PC-9 (cell line): Measurements from ENCODE around the gene TASOR2. TPM values are rescaled to one million over a fixed set of nuclear protein-coding genes. Genes with fewer than 3 reads are reported as not detected.

ENCODE experiments used
- BruUV-seq: library from RNA; stranded (reverse); fragments of 400-500 nt; replicated peaks from 2 replicates; lab custom pipeline; 2021; lab: Mats Ljungman, UMichigan
- CTCF ChIA-PET: fragments of 300-600 bp; sonication (Branson Sonifier 250); formaldehyde crosslinking; loops from one replicate; lab custom pipeline; 2022; ENCODE audit warnings: antibody characterized with exemption; lab: Charles Lee
- POLR2A ChIA-PET: fragments of 300-600 bp; sonication (Branson Sonifier 250); formaldehyde crosslinking; loops from one replicate; lab custom pipeline; 2022; ENCODE audit warnings: antibody characterized with exemption; ENCODE audit not compliant: unreplicated experiment; lab: Charles Lee
- DNase-seq, 2 experiments: peaks; one replicate each; pipeline versions ENCODE4 v3.0.0 to v3.0.0-alpha.2; 2015 to 2022; ENCODE audit warnings: mixed read lengths in 1 of 2
- H2AFZ ChIP-seq: fragments of 200-600 bp; sonication (generic); 2 replicates; pipeline ENCODE4 v1.8.1; 2017; ENCODE audit warnings: antibody characterized with exemption
- H3F3A ChIP-seq: fragments of 200-600 bp; sonication (generic); 2 replicates; pipeline ENCODE4 v1.8.1; 2017; ENCODE audit warnings: antibody characterized with exemption, mild to moderate bottlenecking, low read depth; ENCODE audit not compliant: insufficient read depth
- H3K27ac ChIP-seq: fragments of 200-600 bp; sonication (generic); 2 replicates; pipeline ENCODE4 v1.6.1; 2016; ENCODE audit warnings: mixed run types
- H3K27me3 ChIP-seq: fragments of 200-600 bp; sonication (generic); 2 replicates; pipeline ENCODE4 v1.6.1; 2016; ENCODE audit warnings: low read depth, mixed run types; ENCODE audit not compliant: insufficient read depth
- H3K36me3 ChIP-seq: fragments of 200-600 bp; sonication (generic); 2 replicates; pipeline ENCODE4 v1.6.1; 2016; ENCODE audit warnings: low read depth, mixed run types
- H3K4me1 ChIP-seq: fragments of 200-600 bp; sonication (generic); replicated peaks from 2 replicates; pipeline ENCODE4 v1.6.1; 2016; ENCODE audit warnings: mixed run types; ENCODE audit not compliant: insufficient read depth
- H3K4me2 ChIP-seq: fragments of 200-600 bp; sonication (generic); 2 replicates; pipeline ENCODE4 v1.6.1; 2017; ENCODE audit warnings: mixed run types
- H3K4me3 ChIP-seq: fragments of 200-600 bp; sonication (generic); 2 replicates; pipeline ENCODE4 v1.6.1; 2016; ENCODE audit warnings: mixed run types
- H3K79me2 ChIP-seq: fragments of 200-600 bp; sonication (generic); 2 replicates; pipeline ENCODE4 v1.6.1; 2017; ENCODE audit warnings: low read depth, mixed run types
- H3K9me2 ChIP-seq: fragments of 200-600 bp; sonication (generic); 2 replicates; pipeline ENCODE4 v1.8.1; 2017; ENCODE audit warnings: mild to moderate bottlenecking; ENCODE audit not compliant: insufficient read depth
- H3K9me3 ChIP-seq: fragments of 200-600 bp; sonication (generic); 2 replicates; pipeline ENCODE4 v1.8.1; 2016; ENCODE audit warnings: low read depth; ENCODE audit not compliant: insufficient read depth
- H4K20me1 ChIP-seq: fragments of 200-600 bp; sonication (generic); 2 replicates; pipeline ENCODE4 v1.8.1; 2017; ENCODE audit not compliant: insufficient read depth
- EZH2 ChIP-seq: fragments of 200-600 bp; sonication (generic); IDR thresholded peaks from 2 replicates; pipeline ENCODE4 v1.8.0; 2017; ENCODE audit warnings: antibody characterized with exemption, low read depth
- intact Hi-C: fragments of 100-400 bp; cut with micrococcal nuclease; formaldehyde crosslinking; loops from one replicate; pipeline ENCODE4 v1.10.0; 2022; ENCODE audit not compliant: unreplicated experiment
- total RNA-seq: library from RNA; stranded (reverse); gene quantifications from 2 replicates; pipeline ENCODE4 v1.2.3, GENCODE V29; 2021
- TF ChIP-seq, protein P1 (sequence below): fragments of 200-600 bp; sonication (generic); conservative IDR thresholded peaks from 2 replicates; pipeline ENCODE4 v1.6.1; 2017; ENCODE audit warnings: mixed run types, antibody characterized with exemption, mild to moderate bottlenecking, moderate library complexity

TASOR2 gene
- total RNA-seq, 1 experiment from 2014 or later, result 60.7 TPM

DNA sequence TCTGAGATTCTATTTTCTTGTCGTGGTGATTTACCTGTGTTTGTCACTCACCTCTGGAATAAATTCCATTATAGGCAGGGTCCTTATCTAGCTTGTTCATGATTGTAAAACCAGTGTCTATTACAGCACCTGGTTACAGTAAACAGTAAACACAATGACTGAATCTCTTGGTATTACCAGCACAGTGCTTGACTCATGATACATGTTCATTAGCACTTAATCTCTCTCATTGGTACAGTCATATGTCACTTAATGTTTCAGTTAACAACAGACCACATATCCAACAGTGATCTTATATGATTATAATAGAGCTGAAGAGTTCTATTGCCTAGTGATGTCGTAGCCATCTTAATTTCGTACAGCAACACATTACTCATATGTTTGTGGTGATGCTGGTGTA, 1.6 kb upstream of the TASOR2 start:
- Histone ChIP-seq H2AFZ (no peak overlapping the region), H3K9me3 (peaks cover 4% of the 10 kb centered on the region; the same call in 1 of the 2 replicates), H4K20me1 (peaks cover 11% of the 10 kb centered on the region), H3K4me3 (no peak overlapping the region), H3K79me2 (peaks cover 32% of the 10 kb centered on the region), H3K27me3 (no peaks in the 10 kb centered on the region), H3K4me2 (no peak overlapping the region), H3K27ac (no peak overlapping the region), H3K9me2 (no peaks in the 10 kb centered on the region; the same call in 1 of the 2 replicates), H3K4me1 (no peaks in the 10 kb centered on the region; the same call in 1 of the 2 replicates), H3K36me3 (no peaks in the 10 kb centered on the region), H3F3A (peaks cover 3% of the 10 kb centered on the region; the same call in 1 of the 2 replicates)
- DNase-seq, result peak in 1 of 2 experiments; percentile 39
- BruUV-seq, result no TSS peak
- intact Hi-C loops, result loop anchor here (10.0 kb wide), 1 partner anchor 192 kb away; no protein-coding TSS in a partner anchor
- CTCF ChIA-PET, result no interaction called here
- POLR2A ChIA-PET, result no interaction called here
- no peak for TF ChIP-seq EZH2
- TF ChIP-seq, protein P1, sequence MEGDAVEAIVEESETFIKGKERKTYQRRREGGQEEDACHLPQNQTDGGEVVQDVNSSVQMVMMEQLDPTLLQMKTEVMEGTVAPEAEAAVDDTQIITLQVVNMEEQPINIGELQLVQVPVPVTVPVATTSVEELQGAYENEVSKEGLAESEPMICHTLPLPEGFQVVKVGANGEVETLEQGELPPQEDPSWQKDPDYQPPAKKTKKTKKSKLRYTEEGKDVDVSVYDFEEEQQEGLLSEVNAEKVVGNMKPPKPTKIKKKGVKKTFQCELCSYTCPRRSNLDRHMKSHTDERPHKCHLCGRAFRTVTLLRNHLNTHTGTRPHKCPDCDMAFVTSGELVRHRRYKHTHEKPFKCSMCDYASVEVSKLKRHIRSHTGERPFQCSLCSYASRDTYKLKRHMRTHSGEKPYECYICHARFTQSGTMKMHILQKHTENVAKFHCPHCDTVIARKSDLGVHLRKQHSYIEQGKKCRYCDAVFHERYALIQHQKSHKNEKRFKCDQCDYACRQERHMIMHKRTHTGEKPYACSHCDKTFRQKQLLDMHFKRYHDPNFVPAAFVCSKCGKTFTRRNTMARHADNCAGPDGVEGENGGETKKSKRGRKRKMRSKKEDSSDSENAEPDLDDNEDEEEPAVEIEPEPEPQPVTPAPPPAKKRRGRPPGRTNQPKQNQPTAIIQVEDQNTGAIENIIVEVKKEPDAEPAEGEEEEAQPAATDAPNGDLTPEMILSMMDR, result no peak

DNA sequence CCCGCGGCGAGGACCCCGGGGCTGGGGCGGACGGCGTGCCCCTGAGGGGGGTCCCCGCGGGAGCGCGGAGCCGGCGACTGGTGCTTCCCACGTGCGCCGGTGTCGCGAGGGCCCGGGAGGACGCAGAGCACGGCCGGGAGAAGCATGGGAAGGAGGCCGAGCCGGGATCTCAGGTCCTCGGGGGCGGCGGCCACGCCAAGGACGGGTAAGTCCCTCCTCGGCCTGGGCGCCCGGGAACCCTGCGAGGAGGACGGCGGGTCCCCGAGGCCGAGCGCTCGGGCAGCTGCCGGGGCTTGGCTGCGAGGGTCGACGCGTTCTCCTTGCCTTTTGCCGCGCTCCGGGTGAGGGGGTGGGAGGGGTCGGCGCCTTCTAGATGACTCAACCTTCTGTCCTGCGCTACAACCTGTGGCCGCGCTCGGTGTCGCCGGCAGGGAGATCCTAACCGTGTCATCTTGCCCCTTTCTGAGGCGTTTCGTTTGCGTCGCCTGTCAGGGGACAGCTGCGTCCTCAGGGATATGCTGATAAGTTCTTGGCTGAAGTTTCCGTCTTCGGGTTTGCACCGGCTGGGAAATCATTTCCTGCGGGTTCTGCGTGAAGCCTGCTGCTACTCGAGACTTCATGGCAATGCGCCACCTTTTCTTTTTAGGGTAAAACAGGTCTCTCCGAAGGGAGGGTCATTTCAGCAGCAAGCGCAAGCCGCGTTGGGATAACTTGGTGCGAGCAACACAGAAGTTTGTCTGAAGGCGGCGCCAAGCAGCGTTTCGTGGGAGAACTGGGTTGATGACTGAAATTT, 529 bp downstream of the TASOR2 start:
- peaks cover 52% of the 10 kb centered on the region for H3K79me2 ChIP-seq
- POLR2A ChIA-PET, result interaction anchor here (0.6 to 0.8 kb wide), 4 partner anchors 8 to 240 kb away, joined by 3 to 6 read pairs (median 4); no protein-coding TSS in a partner anchor
- intact Hi-C loops, result loop anchor here (2.0 to 10.0 kb wide), 2 partner anchors 190 to 236 kb away; no protein-coding TSS in a partner anchor

DNA sequence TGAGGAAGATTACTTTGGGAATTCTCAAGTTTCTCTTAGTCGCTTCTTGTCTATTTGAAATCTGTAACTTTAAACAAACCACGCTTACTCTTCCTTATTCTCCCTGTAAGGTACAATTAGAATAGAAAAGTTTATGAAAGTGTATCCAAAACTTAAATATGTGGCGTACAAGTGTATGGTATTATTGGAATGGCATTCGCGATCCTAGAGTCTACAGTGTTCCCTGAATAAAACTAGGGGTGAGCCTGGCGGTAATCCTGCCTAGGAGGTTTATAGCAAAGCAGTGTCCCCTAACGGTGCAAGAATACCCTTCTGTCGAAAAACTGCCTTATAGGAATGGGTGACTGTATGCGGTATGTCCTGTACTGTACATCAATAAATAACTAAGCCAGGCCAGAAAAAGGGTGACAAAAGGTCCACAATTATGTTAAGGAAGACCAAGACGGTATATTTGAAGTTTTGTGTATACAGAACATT, 1.2 kb downstream of the TASOR2 start:
- no TSS peak for BruUV-seq

More for the DNA sequence above, 529 bp downstream of the TASOR2 start:
- Histone ChIP-seq H3K4me3 (peak overlapping the region; percentile 92), H3K36me3 (no peaks in the 10 kb centered on the region), H3K4me1 (no peaks in the 10 kb centered on the region; the same call in 1 of the 2 replicates), H3K9me3 (peaks cover 4% of the 10 kb centered on the region; the same call in 1 of the 2 replicates), H3K4me2 (peak overlapping the region; percentile 87), H3K9me2 (no peaks in the 10 kb centered on the region; the same call in 1 of the 2 replicates), H2AFZ (peak overlapping the region; percentile 83), H3K27ac (peak overlapping the region; percentile 53), H3K27me3 (no peaks in the 10 kb centered on the region), H4K20me1 (peaks cover 11% of the 10 kb centered on the region), H3F3A (peaks cover 3% of the 10 kb centered on the region; the same call in 1 of the 2 replicates)
- CTCF ChIA-PET, result interaction anchor here (0.6 kb wide), 1 partner anchor 1840 kb away, joined by 3 read pairs; no protein-coding TSS in a partner anchor
- BruUV-seq, result TSS peak; percentile 46
- DNase-seq, result peak; percentile 48 to 56
- TF ChIP-seq EZH2, result no peak
- TF ChIP-seq, protein P1, result peak; percentile 45; the same call in 1 of the 2 replicates

More for the DNA sequence above, 1.2 kb downstream of the TASOR2 start:
- no peaks in the 10 kb centered on the region; the same call in 1 of the 2 replicates for H3K4me1 ChIP-seq
- H3K4me2 ChIP-seq, result peak overlapping the region; percentile 87
- H3K79me2 ChIP-seq, result peaks cover 58% of the 10 kb centered on the region
- H3F3A ChIP-seq, result peaks cover 3% of the 10 kb centered on the region; the same call in 1 of the 2 replicates
- peaks cover 11% of the 10 kb centered on the region for H4K20me1 ChIP-seq
- DNase-seq, result peak in 1 of 2 experiments; percentile 14
- H2AFZ ChIP-seq, result peak overlapping the region; percentile 83; the same call in 1 of the 2 replicates
- intact Hi-C loops, result loop anchor here (2.0 to 10.0 kb wide), 2 partner anchors 189 to 237 kb away; no protein-coding TSS in a partner anchor
- no peaks in the 10 kb centered on the region for H3K27me3 ChIP-seq
- H3K4me3 ChIP-seq, result peak overlapping the region; percentile 92
- ChIA-PET CTCF (no interaction called here), POLR2A (no interaction called here)
- no peaks in the 10 kb centered on the region for H3K36me3 ChIP-seq
- TF ChIP-seq EZH2, result no peak
- TF ChIP-seq, protein P1, result 0 out of 2 replicates have a peak, but pooled peaks have one; percentile 4
- H3K9me2 ChIP-seq, result no peaks in the 10 kb centered on the region; the same call in 1 of the 2 replicates
- peak overlapping the region; percentile 53 for H3K27ac ChIP-seq
- peaks cover 4% of the 10 kb centered on the region; the same call in 1 of the 2 replicates for H3K9me3 ChIP-seq
